Colonic mucosa (tissue), 4 donors: ENCODE measurements around the gene MPP1. TPM values are rescaled to one million over a fixed set of nuclear protein-coding genes. Genes with fewer than 3 reads are reported as not detected.

Experiments used
- DNase-seq: peaks from one replicate; pipeline ENCODE4 v3.0.0-alpha.2; 2020
- H3K27ac ChIP-seq: fragments of 200-600 bp; one replicate; pipeline ENCODE4 v1.8.0; 2021
- H3K27me3 ChIP-seq: fragments of 200-600 bp; one replicate; pipeline ENCODE4 v1.8.0; 2021
- H3K36me3 ChIP-seq: fragments of 200-600 bp; one replicate; pipeline ENCODE4 v1.8.0; 2021
- H3K4me1 ChIP-seq: fragments of 200-600 bp; one replicate; pipeline ENCODE4 v1.8.0; 2021; ENCODE audit warnings: mild to moderate bottlenecking
- H3K4me3 ChIP-seq: fragments of 200-600 bp; one replicate; pipeline ENCODE4 v1.8.0; 2021
- H3K9ac ChIP-seq, 2 donors: one replicate each; pipeline ENCODE4 v1.7.0; 2013; ENCODE audit warnings: control low read depth in 2 of 2, low read depth in 2 of 2, low read length in 2 of 2
- H3K9me3 ChIP-seq: fragments of 200-600 bp; one replicate; pipeline ENCODE4 v1.8.0; 2021
- CTCF ChIP-seq: fragments of 200-600 bp; IDR thresholded peaks from one replicate; pipeline ENCODE4 v1.8.0; 2022; ENCODE audit warnings: antibody characterized with exemption, mild to moderate bottlenecking
- intact Hi-C: fragments of 100-400 bp; cut with DNase I; formaldehyde crosslinking; loops from one replicate; pipeline ENCODE4 v1.14.1; 2022
- total RNA-seq, 2 donors: library from RNA; stranded (reverse); fragmentation: NEBNext Ultra II Directional in 1 of 2; extraction: Animal tissue kit (Norgen Biotek cat#: 25700) in 1 of 2; gene quantifications; one replicate each; pipeline ENCODE4 v1.2.1, GENCODE V29; 2021
- donor health status: healthy.
- donor health status: DM: no; HTN: no; CAD: no.
- donor health status: DM: no; HTN: no; CAD: no.

The MPP1 gene
- total RNA-seq, 2 donors from 2014 or later: 13.0 to 24.3 TPM

GRCh38 chrX:154815274-154815818, 10.1 kb upstream of the MPP1 start:
- H3K4me1 ChIP-seq: no peaks in the 10 kb centered on the region
- H3K27me3 ChIP-seq: no peaks in the 10 kb centered on the region
- H3K9ac ChIP-seq: no peak overlapping the region
- intact Hi-C loops: no loop called here
- H3K4me3 ChIP-seq: no peak overlapping the region
- no peaks in the 10 kb centered on the region for H3K9me3 ChIP-seq
- DNase-seq: no peak
- no peak for TF ChIP-seq CTCF
- H3K27ac ChIP-seq: no peak overlapping the region
- H3K36me3 ChIP-seq: no peaks in the 10 kb centered on the region

- Histone ChIP-seq H3K9ac (no peak overlapping the region), H3K9me3 (no peaks in the 10 kb centered on the region), H3K27me3 (no peaks in the 10 kb centered on the region), H3K36me3 (no peaks in the 10 kb centered on the region), H3K4me3 (no peak overlapping the region), H3K4me1 (no peaks in the 10 kb centered on the region), H3K27ac (no peak overlapping the region)
- TF ChIP-seq CTCF: no peak
- intact Hi-C loops: no loop called here
- no peak for DNase-seq
Observed at GRCh38 chrX:154813801-154814200, 8.5 kb upstream of the MPP1 start.

GRCh38 chrX:154812341-154813101, 7.2 kb upstream of the MPP1 start:
- Histone ChIP-seq H3K4me1 (no peaks in the 10 kb centered on the region), H3K27me3 (no peaks in the 10 kb centered on the region), H3K27ac (no peak overlapping the region), H3K9ac (no peak overlapping the region), H3K36me3 (no peaks in the 10 kb centered on the region), H3K4me3 (no peak overlapping the region), H3K9me3 (no peaks in the 10 kb centered on the region)
- no peak for TF ChIP-seq CTCF
- no peak for DNase-seq
- intact Hi-C loops: no loop called here

- no peak for DNase-seq
- no peak overlapping the region for H3K9ac ChIP-seq
- intact Hi-C loops: no loop called here
- no peak for TF ChIP-seq CTCF
- H3K27me3 ChIP-seq: no peaks in the 10 kb centered on the region
- no peaks in the 10 kb centered on the region for H3K4me1 ChIP-seq
- H3K9me3 ChIP-seq: no peaks in the 10 kb centered on the region
- no peaks in the 10 kb centered on the region for H3K36me3 ChIP-seq
- H3K4me3 ChIP-seq: no peak overlapping the region
- H3K27ac ChIP-seq: no peak overlapping the region
Observed at GRCh38 chrX:154809939-154810665, 4.8 kb upstream of the MPP1 start.

GRCh38 chrX:154806837-154807501, 1.7 kb upstream of the MPP1 start:
- Histone ChIP-seq H3K9me3 (no peaks in the 10 kb centered on the region), H3K9ac (no peak overlapping the region), H3K4me1 (no peaks in the 10 kb centered on the region), H3K27me3 (no peaks in the 10 kb centered on the region), H3K36me3 (no peaks in the 10 kb centered on the region), H3K27ac (no peak overlapping the region), H3K4me3 (no peak overlapping the region)
- no peak for DNase-seq
- TF ChIP-seq CTCF: no peak
- intact Hi-C loops: no loop called here
